Calu3 (cell line): ENCODE measurements around the gene AP2M1. TPM values are rescaled to one million over a fixed set of nuclear protein-coding genes. Genes with fewer than 3 reads are reported as not detected.

Experiments
- BruUV-seq: library from RNA; stranded (reverse); fragments of 400-500 nt; replicated peaks from 2 replicates; lab custom pipeline; 2021; lab: Mats Ljungman, UMichigan
- CTCF ChIA-PET: fragments of 300-600 bp; sonication (Branson Sonifier 250); formaldehyde crosslinking; loops from one replicate; lab custom pipeline; 2022; ENCODE audit warnings: antibody characterized with exemption; lab: Charles Lee
- DNase-seq: peaks from one replicate; pipeline ENCODE4 v3.0.0; 2022
- H3K27ac Mint-ChIP-seq: one replicate; pipeline ENCODE4 v1.8.0; 2022; ENCODE audit warnings: mixed read lengths; ENCODE audit not compliant: unreplicated experiment
- H3K27me3 Mint-ChIP-seq: one replicate; pipeline ENCODE4 v1.8.0; 2022; ENCODE audit warnings: mixed read lengths; ENCODE audit not compliant: unreplicated experiment
- H3K36me3 Mint-ChIP-seq: one replicate; pipeline ENCODE4 v1.8.0; 2022; ENCODE audit warnings: mild to moderate bottlenecking, moderate library complexity, mixed read lengths; ENCODE audit not compliant: insufficient read depth, unreplicated experiment
- H3K4me1 Mint-ChIP-seq: one replicate; pipeline ENCODE4 v1.8.0; 2022; ENCODE audit warnings: mild to moderate bottlenecking, low read depth, mixed read lengths; ENCODE audit not compliant: unreplicated experiment
- H3K4me3 Mint-ChIP-seq: one replicate; pipeline ENCODE4 v1.8.0; 2022; ENCODE audit warnings: mild to moderate bottlenecking, low read depth, moderate library complexity, mixed read lengths; ENCODE audit not compliant: unreplicated experiment
- H3K9me3 Mint-ChIP-seq: one replicate; pipeline ENCODE4 v1.8.0; 2022; ENCODE audit warnings: low read depth, mixed read lengths; ENCODE audit not compliant: unreplicated experiment
- intact Hi-C: fragments of 100-400 bp; cut with micrococcal nuclease; formaldehyde crosslinking; loops from one replicate; pipeline ENCODE4 v1.10.0; 2022; ENCODE audit not compliant: unreplicated experiment
- total RNA-seq: library from RNA; stranded (reverse); gene quantifications from 2 replicates; pipeline ENCODE4 v1.2.3, GENCODE V29; 2022
- TF ChIP-seq, protein P1 (sequence below): fragments of 200-600 bp; IDR thresholded peaks from one replicate; pipeline ENCODE4 v1.8.0; 2022; ENCODE audit warnings: antibody characterized with exemption; ENCODE audit not compliant: unreplicated experiment

Gene AP2M1
- total RNA-seq, 1 experiment from 2014 or later: 401 TPM

DNA sequence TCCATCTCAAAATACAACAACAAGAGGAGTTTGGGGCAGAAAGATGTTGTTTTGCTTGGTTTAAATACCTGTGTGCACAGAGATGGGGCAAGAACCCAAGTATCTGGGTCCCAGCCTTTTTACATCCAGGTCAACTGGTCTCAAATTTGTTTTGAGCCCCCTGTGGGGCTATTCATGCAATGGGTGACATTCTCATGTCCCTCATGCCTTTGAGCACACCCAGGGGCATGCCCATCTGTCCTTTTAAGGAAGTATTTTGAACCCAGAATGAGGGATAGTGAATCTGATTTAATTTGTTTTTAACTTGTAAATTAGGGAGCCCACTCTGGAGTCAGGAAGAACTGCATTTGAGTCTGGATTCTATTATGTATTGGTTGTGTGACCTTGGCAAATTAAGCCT is 26.2 kb downstream of the AP2M1 start:
- TF ChIP-seq, protein P1, sequence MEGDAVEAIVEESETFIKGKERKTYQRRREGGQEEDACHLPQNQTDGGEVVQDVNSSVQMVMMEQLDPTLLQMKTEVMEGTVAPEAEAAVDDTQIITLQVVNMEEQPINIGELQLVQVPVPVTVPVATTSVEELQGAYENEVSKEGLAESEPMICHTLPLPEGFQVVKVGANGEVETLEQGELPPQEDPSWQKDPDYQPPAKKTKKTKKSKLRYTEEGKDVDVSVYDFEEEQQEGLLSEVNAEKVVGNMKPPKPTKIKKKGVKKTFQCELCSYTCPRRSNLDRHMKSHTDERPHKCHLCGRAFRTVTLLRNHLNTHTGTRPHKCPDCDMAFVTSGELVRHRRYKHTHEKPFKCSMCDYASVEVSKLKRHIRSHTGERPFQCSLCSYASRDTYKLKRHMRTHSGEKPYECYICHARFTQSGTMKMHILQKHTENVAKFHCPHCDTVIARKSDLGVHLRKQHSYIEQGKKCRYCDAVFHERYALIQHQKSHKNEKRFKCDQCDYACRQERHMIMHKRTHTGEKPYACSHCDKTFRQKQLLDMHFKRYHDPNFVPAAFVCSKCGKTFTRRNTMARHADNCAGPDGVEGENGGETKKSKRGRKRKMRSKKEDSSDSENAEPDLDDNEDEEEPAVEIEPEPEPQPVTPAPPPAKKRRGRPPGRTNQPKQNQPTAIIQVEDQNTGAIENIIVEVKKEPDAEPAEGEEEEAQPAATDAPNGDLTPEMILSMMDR: no peak
- H3K36me3 Mint-ChIP-seq: no peaks in the 10 kb centered on the region
- H3K27ac Mint-ChIP-seq: no peak overlapping the region
- intact Hi-C loops: no loop called here
- H3K4me3 Mint-ChIP-seq: no peak overlapping the region
- BruUV-seq: no TSS peak
- no peaks in the 10 kb centered on the region for H3K4me1 Mint-ChIP-seq
- no peak for DNase-seq
- peaks cover 17% of the 10 kb centered on the region for H3K27me3 Mint-ChIP-seq
- CTCF ChIA-PET: no interaction called here
- no peaks in the 10 kb centered on the region for H3K9me3 Mint-ChIP-seq

DNA sequence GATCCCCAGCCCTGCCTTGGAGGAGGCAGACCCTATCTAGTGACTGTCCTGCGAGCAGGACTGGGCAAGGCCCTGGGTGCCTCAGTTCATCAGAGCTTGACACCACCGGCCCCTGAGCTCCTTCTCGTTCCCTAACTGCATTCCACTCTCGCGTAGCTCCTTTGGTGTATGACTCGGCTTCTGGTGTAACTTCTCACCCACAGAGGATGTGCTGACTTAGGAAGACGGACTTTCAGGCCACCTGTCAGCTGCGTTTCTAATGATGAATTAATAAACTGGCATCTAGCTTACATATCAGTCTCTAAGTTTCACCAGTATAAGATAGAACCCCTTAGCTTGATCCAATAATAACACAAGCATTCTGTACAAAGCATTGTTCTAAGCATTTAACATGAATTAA is 28.9 kb downstream of the AP2M1 start:
- BruUV-seq: no TSS peak
- Mint-ChIP-seq H3K27me3 (peaks cover 36% of the 10 kb centered on the region), H3K27ac (no peak overlapping the region), H3K4me3 (no peak overlapping the region), H3K9me3 (no peaks in the 10 kb centered on the region), H3K4me1 (no peaks in the 10 kb centered on the region), H3K36me3 (no peaks in the 10 kb centered on the region)
- DNase-seq: no peak
- intact Hi-C loops: no loop called here
- TF ChIP-seq, protein P1: no peak
- CTCF ChIA-PET: no interaction called here

DNA sequence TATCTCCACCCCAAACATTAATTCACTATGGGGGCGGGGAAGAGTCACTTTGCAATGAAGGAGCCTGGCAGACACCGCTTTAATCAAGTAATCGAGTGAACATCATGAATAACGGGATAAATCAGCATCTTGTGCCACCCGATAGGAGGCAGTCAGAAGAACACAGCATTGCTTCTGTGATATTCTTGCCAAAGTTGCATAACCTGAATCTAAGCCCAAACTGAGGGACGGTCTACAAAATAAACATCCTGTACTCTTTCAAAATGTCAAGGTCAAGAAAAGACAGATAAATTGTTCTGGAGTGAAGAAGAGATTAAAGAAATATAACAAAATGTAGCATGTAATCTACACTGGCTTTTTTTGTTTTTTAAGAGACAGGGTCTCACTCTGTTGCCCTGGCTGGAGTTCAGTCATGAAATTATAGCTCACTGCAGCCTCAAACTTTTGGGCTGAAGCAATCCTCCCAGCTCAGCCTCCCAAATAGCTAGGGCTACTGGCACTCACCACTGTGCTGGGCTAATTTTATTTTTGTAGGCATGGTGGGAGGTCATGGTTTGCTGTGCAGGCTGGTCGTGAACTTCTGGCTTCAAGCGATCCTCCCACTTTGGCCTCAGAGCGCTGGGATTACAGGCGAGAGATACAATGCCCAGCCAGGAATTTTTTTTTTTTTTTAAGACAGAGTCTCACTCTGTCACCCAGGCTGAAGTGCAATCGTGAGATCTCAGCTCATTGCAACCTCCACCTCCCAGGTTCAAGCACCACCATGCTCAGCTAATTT is 34.7 kb downstream of the AP2M1 start:
- no peaks in the 10 kb centered on the region for H3K4me1 Mint-ChIP-seq
- no peaks in the 10 kb centered on the region for H3K9me3 Mint-ChIP-seq
- H3K27ac Mint-ChIP-seq: no peak overlapping the region
- H3K36me3 Mint-ChIP-seq: no peaks in the 10 kb centered on the region
- CTCF ChIA-PET: no interaction called here
- peaks cover 53% of the 10 kb centered on the region for H3K27me3 Mint-ChIP-seq
- intact Hi-C loops: no loop called here
- BruUV-seq: no TSS peak
- no peak overlapping the region for H3K4me3 Mint-ChIP-seq
- TF ChIP-seq, protein P1: no peak
- no peak for DNase-seq

DNA sequence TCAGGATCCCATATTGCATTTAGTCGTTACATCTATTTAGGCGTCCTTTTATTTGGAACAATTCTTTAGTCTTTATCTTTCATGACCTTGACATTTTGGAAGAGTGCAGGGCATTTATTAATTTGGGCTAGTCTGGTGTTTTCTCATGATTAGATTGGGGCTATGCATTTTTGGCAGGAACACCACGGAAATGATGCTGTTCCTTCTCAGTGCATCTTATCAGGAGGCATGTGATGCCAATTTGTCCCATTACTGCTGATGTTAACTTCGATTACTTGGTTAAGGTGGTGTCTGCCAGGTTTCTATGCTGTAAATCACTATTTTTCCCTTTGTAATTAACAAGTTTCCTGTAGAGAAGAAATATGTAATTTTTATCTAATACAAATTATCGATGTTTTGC is 36.6 kb downstream of the AP2M1 start:
- Mint-ChIP-seq H3K27me3 (peaks cover 40% of the 10 kb centered on the region), H3K27ac (no peak overlapping the region), H3K9me3 (no peaks in the 10 kb centered on the region), H3K36me3 (no peaks in the 10 kb centered on the region), H3K4me3 (no peak overlapping the region), H3K4me1 (no peaks in the 10 kb centered on the region)
- intact Hi-C loops: no loop called here
- no TSS peak for BruUV-seq
- DNase-seq: no peak
- TF ChIP-seq, protein P1: no peak
- CTCF ChIA-PET: no interaction called here
